HepG2 (cell line): ENCODE results near the gene C1QTNF5. TPM values are rescaled to one million over a fixed set of nuclear protein-coding genes. Genes with fewer than 3 reads are reported as not detected.

ENCODE experiments used
- ATAC-seq: fragments of 200-7000 bp; cut with Tn5 transposase; 3 replicates; pipeline ENCODE4 v1.9.1; 2020; ENCODE audit warnings: mild to moderate bottlenecking, moderate library complexity
- BruUV-seq: library from RNA; stranded (reverse); fragments of 400-500 nt; replicated peaks from 2 replicates; lab custom pipeline; 2021; lab: Mats Ljungman, UMichigan
- CTCF ChIA-PET: fragments of 300-600 bp; formaldehyde crosslinking; extraction: SDS; loops from one replicate; lab custom pipeline; 2021; ENCODE audit warnings: low total read pairs, inconsistent platforms, low intra/inter-chr PET ratio; lab: Yijun Ruan, JAX
- POLR2A ChIA-PET: fragments of 350-600 bp; sonication (Branson Sonifier 250); formaldehyde crosslinking; loops from one replicate; lab custom pipeline; 2020; ENCODE audit warnings: antibody characterized with exemption, inconsistent platforms; lab: Yijun Ruan, JAX
- DNase-seq: peaks from one replicate; pipeline ENCODE4 v3.0.0-alpha.2; 2015; ENCODE audit warnings: low spot score
- FAIRE-seq: peaks from 3 replicates; lab custom pipeline; 2011; peaks lifted over from hg19 to GRCh38; lab: Jason Lieb, UNC
- H2AFZ ChIP-seq: one replicate; pipeline ENCODE4 v1.6.1; 2011; ENCODE audit warnings: low read length, inconsistent platforms
- H3K27ac ChIP-seq: fragments of 300-600 bp; 3 replicates; pipeline ENCODE4 v1.8.0; 2011; ENCODE audit warnings: mixed run types, mild to moderate bottlenecking, mixed read lengths, low read length, inconsistent platforms; ENCODE audit not compliant: insufficient read depth; ENCODE audit errors: extremely low read length
- H3K27me3 ChIP-seq, 2 experiments: fragments of 200-600 bp in 1 of 2; 2 replicates in 1 of 2; 3 replicates in 1 of 2; pipeline versions ENCODE4 v1.6.0 to v1.8.0; 2011; ENCODE audit warnings: low read length in 2 of 2, mild to moderate bottlenecking in 2 of 2, moderate library complexity in 2 of 2, inconsistent platforms in 1 of 2; ENCODE audit not compliant: insufficient read depth in 2 of 2, control insufficient read depth in 1 of 2
- H3K36me3 ChIP-seq, 2 experiments: fragments of 200-600 bp in 1 of 2; replicated peaks in 1 of 2; 2 replicates in 1 of 2; 3 replicates in 1 of 2; pipeline versions ENCODE4 v1.5.1 to v1.8.0; 2011; ENCODE audit warnings: low read length in 2 of 2, inconsistent platforms in 1 of 2; ENCODE audit not compliant: insufficient read depth in 2 of 2, control insufficient read depth in 1 of 2
- H3K4me1 ChIP-seq: 2 replicates; pipeline ENCODE4 v1.5.1; 2012; ENCODE audit warnings: low read length, inconsistent platforms; ENCODE audit not compliant: insufficient read depth
- H3K4me2 ChIP-seq: 2 replicates; pipeline ENCODE4 v1.6.0; 2011; ENCODE audit warnings: low read depth, low read length, inconsistent platforms
- H3K4me3 ChIP-seq, 3 experiments: fragments of 200-600 bp in 1 of 3; sonication (generic), shearing (Covaris generic) in 1 of 3; replicated peaks in 1 of 3; 2 replicates each; pipeline ENCODE4 v1.5.1; 2011 to 2016; ENCODE audit warnings: low read length in 3 of 3, inconsistent platforms in 2 of 3, low read depth in 2 of 3, mild to moderate bottlenecking in 2 of 3, control low read depth in 1 of 3, mixed read lengths in 1 of 3; ENCODE audit not compliant: insufficient read depth in 1 of 3
- H3K79me2 ChIP-seq: one replicate; pipeline ENCODE4 v1.6.1; 2011; ENCODE audit warnings: low read length, inconsistent platforms; ENCODE audit not compliant: insufficient read depth
- H3K9ac ChIP-seq: 2 replicates; pipeline ENCODE4 v1.6.0; 2011; ENCODE audit warnings: mild to moderate bottlenecking, low read depth, low read length, inconsistent platforms; ENCODE audit not compliant: insufficient read depth
- H3K9me3 ChIP-seq: 2 replicates; pipeline ENCODE4 v1.5.1; 2012; ENCODE audit warnings: mild to moderate bottlenecking, low read length
- H4K20me1 ChIP-seq: 2 replicates; pipeline ENCODE4 v1.6.0; 2011; ENCODE audit warnings: inconsistent platforms, mild to moderate bottlenecking, low read length, moderate library complexity; ENCODE audit not compliant: insufficient read depth
- KIAA2018 ChIP-seq: sonication (generic); formaldehyde crosslinking; IDR thresholded peaks from 2 replicates; pipeline ENCODE4 v1.5.0; 2020; ENCODE audit warnings: mild to moderate bottlenecking, missing genetic modification reagents, borderline replicate concordance
- MYPOP ChIP-seq: sonication (generic); formaldehyde crosslinking; IDR thresholded peaks from 2 replicates; pipeline ENCODE4 v1.8.1; 2023; ENCODE audit warnings: mild to moderate bottlenecking, moderate library complexity, missing genetic modification reagents
- PITX1 ChIP-seq: sonication (generic); formaldehyde crosslinking; IDR thresholded peaks from 2 replicates; pipeline ENCODE4 v1.5.1; 2020; ENCODE audit warnings: mild to moderate bottlenecking, missing genetic modification reagents
- REPIN1 ChIP-seq: sonication (generic); formaldehyde crosslinking; IDR thresholded peaks from 2 replicates; pipeline ENCODE4 v1.8.0; 2022; ENCODE audit warnings: missing genetic modification reagents, low read depth, mild to moderate bottlenecking, borderline replicate concordance
- ZBTB39 ChIP-seq: sonication (generic); formaldehyde crosslinking; IDR thresholded peaks from 2 replicates; pipeline ENCODE4 v1.5.0; 2020; ENCODE audit warnings: missing genetic modification reagents
- ZBTB8A ChIP-seq: sonication (generic); formaldehyde crosslinking; IDR thresholded peaks from 2 replicates; pipeline ENCODE4 v1.4.0; 2020; ENCODE audit warnings: mild to moderate bottlenecking, low read depth, missing genetic modification reagents, borderline replicate concordance
- ZNF234 ChIP-seq: sonication (generic); formaldehyde crosslinking; conservative IDR thresholded peaks from 2 replicates; pipeline ENCODE4 v1.5.1; 2020; ENCODE audit warnings: mild to moderate bottlenecking, missing genetic modification reagents
- ZNF354B ChIP-seq: sonication (generic); formaldehyde crosslinking; IDR thresholded peaks from 2 replicates; pipeline ENCODE4 v1.8.0; 2022; ENCODE audit warnings: mild to moderate bottlenecking, missing genetic modification reagents
- ZNF597 ChIP-seq: sonication (generic); formaldehyde crosslinking; IDR thresholded peaks from 2 replicates; pipeline ENCODE4 v1.5.0; 2020; ENCODE audit warnings: missing genetic modification reagents
- ZNF605 ChIP-seq: sonication (generic); formaldehyde crosslinking; IDR thresholded peaks from 2 replicates; pipeline ENCODE4 v1.8.0; 2022; ENCODE audit warnings: mild to moderate bottlenecking, missing genetic modification reagents
- ZNF629 ChIP-seq: sonication (generic); formaldehyde crosslinking; conservative IDR thresholded peaks from 2 replicates; pipeline ENCODE4 v1.5.0; 2020; ENCODE audit warnings: missing genetic modification reagents
- ZSCAN12 ChIP-seq: sonication (generic); formaldehyde crosslinking; IDR thresholded peaks from 2 replicates; pipeline ENCODE4 v1.9.0; 2021; ENCODE audit warnings: mild to moderate bottlenecking, missing genetic modification reagents
- WGBS: methylation state at CpG from one replicate; pipeline ENCODE4 v1.1.6; 2017; ENCODE audit warnings: low lambda C conversion rate; 5-methylcytosine and 5-hydroxymethylcytosine counted together
- in situ Hi-C: cut with HindIII; loops from 2 replicates; pipeline ENCODE4 v1.10.0; 2017; ENCODE audit warnings: low pct_unique_long_range_greater_than_20kb; ENCODE audit not compliant: extremely low pct_ligation_motif_present
- intact Hi-C: fragments of 100-400 bp; cut with micrococcal nuclease; formaldehyde crosslinking; loops from one replicate; pipeline ENCODE4 v1.10.0; 2022; ENCODE audit not compliant: unreplicated experiment
- polyA plus RNA-seq, 8 experiments: library from polyadenylated mRNA; depleted of rRNA in 3 of 8; stranded (reverse) in 7 of 8; unstranded in 1 of 8; fragments of >200 nt; fragmentation: Illumina TruSeq in 4 of 8; extraction: Trizol in 4 of 8; gene quantifications; 2 replicates each; pipeline versions ENCODE4 v1.2.1 to v1.2.3, GENCODE V29; 2011 to 2016; ENCODE audit warnings: low read depth in 4 of 8, missing spikeins in 1 of 8, mixed read lengths in 1 of 8; ENCODE audit not compliant: insufficient read depth in 1 of 8
- total RNA-seq, 5 experiments: library from RNA; depleted of rRNA; stranded (reverse); fragments of >200 nt; fragmentation: Illumina TruSeq; extraction: Trizol; gene quantifications; 2 replicates each; pipeline ENCODE4 v1.2.3, GENCODE V29; 2016; ENCODE audit warnings: low read depth in 1 of 5

The C1QTNF5 gene
- total and polyA plus RNA-seq, 2 of the 13 experiments (the other 11 are each of a cell fraction or from before 2014, with no cell fraction given), result 0.86 to 1.2 TPM

GRCh38 chr11:119299416-119299815 lies 41.3 kb downstream of the C1QTNF5 start:
- Histone ChIP-seq H3K4me3 (no peak overlapping the region), H3K9ac (no peak overlapping the region), H3K27me3 (no peaks in the 10 kb centered on the region), H2AFZ (no peak overlapping the region), H3K79me2 (no peaks in the 10 kb centered on the region), H3K36me3 (peaks cover 18 to 45% of the 10 kb centered on the region in 2 experiments), H3K27ac (no peak overlapping the region), H3K4me1 (no peaks in the 10 kb centered on the region), H4K20me1 (no peaks in the 10 kb centered on the region), H3K4me2 (no peak overlapping the region), H3K9me3 (no peaks in the 10 kb centered on the region)
- POLR2A ChIA-PET, result no interaction called here
- BruUV-seq, result no TSS peak
- TF ChIP-seq MYPOP (CRISPR knock-in tag) (no peak), ZNF605 (no peak), ZNF354B (no peak), REPIN1 (CRISPR knock-in tag) (no peak), ZNF597 (CRISPR knock-in tag) (no peak), ZBTB8A (CRISPR knock-in tag) (no peak), PITX1 (no peak), ZSCAN12 (no peak), ZBTB39 (no peak), ZNF629 (CRISPR knock-in tag) (no peak), ZNF234 (no peak), KIAA2018 (CRISPR knock-in tag) (no peak)
- DNase-seq (no peak), ATAC-seq (no peak), FAIRE-seq (no peak)
- in situ Hi-C loops (no loop called here), intact Hi-C loops (no loop called here)
- CTCF ChIA-PET, result no interaction called here
- 98% methylated on average over 9 of the region's 9 CpGs for WGBS
